Right atrium auricular region (tissue), 2 donors: ENCODE measurements around the gene PLA2G2C. TPM values are rescaled to one million over a fixed set of nuclear protein-coding genes. Genes with fewer than 3 reads are reported as not detected.
A peak's percentile ranks its signal among the peaks of the same experiment; 100 is the strongest.

Source experiments
- DNase-seq: peaks from one replicate; pipeline ENCODE4 v3.0.0-alpha.2; 2019; ENCODE audit warnings: low spot score
- H3K27ac ChIP-seq, 2 donors: fragments of 200-600 bp; sonication (generic); 1 replicate in 1 of 2; 2 replicates in 1 of 2; pipeline ENCODE4 v1.5.1; 2016 to 2019
- H3K27me3 ChIP-seq, 2 donors: fragments of 200-600 bp; sonication (generic); one replicate each; pipeline versions ENCODE4 v1.5.1 to v1.6.0; 2017 to 2019
- H3K36me3 ChIP-seq: fragments of 200-600 bp; sonication (generic); one replicate; pipeline ENCODE4 v1.5.1; 2016
- H3K4me1 ChIP-seq, 2 donors: fragments of 200-600 bp; sonication (generic); one replicate each; pipeline versions ENCODE4 v1.5.1 to v1.6.0; 2017 to 2019
- H3K4me3 ChIP-seq, 2 donors: fragments of 200-600 bp; sonication (generic); 1 replicate in 1 of 2; 2 replicates in 1 of 2; pipeline ENCODE4 v1.5.1; 2017 to 2019; ENCODE audit warnings: mild to moderate bottlenecking in 1 of 2, moderate library complexity in 1 of 2
- H3K9me3 ChIP-seq, 2 donors: fragments of 200-600 bp; sonication (generic); one replicate each; pipeline ENCODE4 v1.5.1; 2019
- CTCF ChIP-seq, 2 donors: fragments of 200-600 bp; sonication (generic); IDR thresholded peaks; one replicate each; pipeline ENCODE4 v1.5.1; 2019; ENCODE audit warnings: antibody characterized with exemption in 2 of 2
- total RNA-seq, 2 donors: library from RNA; depleted of rRNA; stranded (reverse); fragments of >200 nt; gene quantifications; one replicate each; pipeline ENCODE4 v1.1.0, GENCODE V29; 2016

PLA2G2C gene
- total RNA-seq, 2 donors from 2014 or later = not detected

DNA sequence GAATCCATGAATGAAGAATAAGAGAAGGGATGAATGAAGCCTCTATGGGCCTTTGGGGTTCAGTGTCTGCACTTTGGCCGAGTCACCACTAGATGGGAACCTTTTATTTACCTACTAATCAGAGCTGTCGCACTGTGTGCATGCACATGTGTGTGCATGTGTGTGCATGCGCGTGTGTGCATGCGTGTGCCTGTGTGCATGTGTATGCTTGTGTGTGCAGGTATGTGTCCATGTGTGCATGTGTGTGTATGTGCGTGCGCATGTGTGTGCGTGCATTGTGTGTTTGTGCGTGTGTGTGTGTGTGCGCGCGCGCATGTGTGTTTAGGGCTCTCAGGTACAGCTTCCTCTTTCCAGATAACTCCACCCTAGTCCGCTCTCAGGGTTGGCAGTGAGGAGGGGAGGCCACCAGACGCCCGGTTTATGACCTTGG is 20.8 kb downstream of the PLA2G2C start:
- Histone ChIP-seq H3K27ac (no peak overlapping the region), H3K27me3 (no peaks in the 10 kb centered on the region), H3K4me3 (no peak overlapping the region), H3K9me3 (peaks cover 0 to 10% of the 10 kb centered on the region in 2 donors), H3K36me3 (no peaks in the 10 kb centered on the region), H3K4me1 (peaks cover 0 to 25% of the 10 kb centered on the region in 2 donors)
- TF ChIP-seq CTCF (IDR thresholded peaks at IDR 0.05) = peak in 1 of 2 donors; percentile 39
- no peak for DNase-seq

GRCh38 chr1:20164694-20165202 is 21.6 kb downstream of the PLA2G2C start:
- H3K4me1 ChIP-seq = peaks cover 0 to 25% of the 10 kb centered on the region in 2 donors
- DNase-seq = peak; percentile 70
- no peaks in the 10 kb centered on the region for H3K27me3 ChIP-seq
- H3K36me3 ChIP-seq = no peaks in the 10 kb centered on the region
- TF ChIP-seq CTCF (IDR thresholded peaks at IDR 0.05) = peak in 1 of 2 donors; percentile 28
- H3K9me3 ChIP-seq = peaks cover 0 to 18% of the 10 kb centered on the region in 2 donors
- H3K27ac ChIP-seq = peak overlapping the region in 1 of 2 donors; percentile 58
- no peak overlapping the region for H3K4me3 ChIP-seq

DNA sequence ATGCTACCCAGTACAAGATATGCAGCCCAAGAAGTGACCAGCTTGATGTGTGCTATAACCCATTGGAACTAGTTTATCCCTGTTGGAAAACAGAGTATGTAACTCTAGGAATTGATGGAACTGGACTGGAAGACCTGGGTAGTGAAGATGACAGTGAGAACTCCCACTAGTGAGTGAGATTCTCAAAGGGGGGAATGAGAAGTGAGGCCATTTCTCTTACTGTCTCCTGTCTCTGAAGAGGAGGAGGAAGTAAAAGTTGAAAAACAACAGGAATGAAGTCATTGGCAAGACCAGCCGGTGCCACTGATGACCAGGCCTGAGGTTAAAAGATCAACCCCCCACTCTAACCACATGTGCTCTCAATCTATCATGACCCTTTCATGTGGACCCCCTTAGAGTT is 26.3 kb downstream of the PLA2G2C start:
- Histone ChIP-seq H3K36me3 (no peaks in the 10 kb centered on the region), H3K27me3 (no peaks in the 10 kb centered on the region), H3K9me3 (peaks cover 0 to 26% of the 10 kb centered on the region in 2 donors), H3K4me1 (peaks cover 0 to 11% of the 10 kb centered on the region in 2 donors), H3K27ac (no peak overlapping the region), H3K4me3 (no peak overlapping the region)
- TF ChIP-seq CTCF (IDR thresholded peaks at IDR 0.05) = no peak
- DNase-seq = no peak

GRCh38 chr1:20158358-20159070 is 27.8 kb downstream of the PLA2G2C start:
- DNase-seq = no peak
- Histone ChIP-seq H3K4me3 (no peak overlapping the region), H3K27me3 (no peaks in the 10 kb centered on the region), H3K4me1 (no peaks in the 10 kb centered on the region), H3K36me3 (no peaks in the 10 kb centered on the region), H3K27ac (no peak overlapping the region), H3K9me3 (peaks cover 0 to 26% of the 10 kb centered on the region in 2 donors)
- no peak for TF ChIP-seq CTCF (IDR thresholded peaks at IDR 0.05)

DNA sequence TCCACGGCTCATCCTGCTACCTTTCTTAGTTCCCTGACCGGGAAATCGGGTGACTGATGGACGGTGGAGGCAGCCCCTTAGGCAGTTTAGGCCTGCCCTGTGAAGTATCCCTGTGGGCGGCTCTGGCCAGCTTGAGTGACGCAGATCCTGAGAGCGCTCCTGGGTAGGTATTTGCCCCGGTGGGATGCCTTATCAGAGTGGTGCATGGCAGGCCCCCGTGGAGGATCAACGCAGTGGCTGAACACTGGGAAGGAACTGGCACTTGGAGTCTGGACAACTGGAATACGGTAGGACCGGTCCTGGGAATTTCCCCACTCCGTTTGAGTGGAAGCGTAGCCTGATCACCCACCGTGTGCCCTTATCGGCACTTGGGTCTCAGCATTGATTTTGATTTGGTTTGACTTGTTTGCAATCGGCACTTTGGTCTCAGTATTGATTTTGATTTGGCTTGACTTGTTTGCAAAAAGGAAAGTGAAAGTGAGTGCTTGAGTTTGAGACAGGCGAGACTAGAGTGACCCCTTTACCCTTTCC is 32.0 kb downstream of the PLA2G2C start:
- DNase-seq = no peak
- no peak for TF ChIP-seq CTCF (IDR thresholded peaks at IDR 0.05)
- H3K27ac ChIP-seq = no peak overlapping the region

More for the DNA sequence above, 32.0 kb downstream of the PLA2G2C start:
- peaks cover 0 to 16% of the 10 kb centered on the region in 2 donors for H3K4me1 ChIP-seq
- peaks cover 0 to 4% of the 10 kb centered on the region in 2 donors for H3K9me3 ChIP-seq
- no peaks in the 10 kb centered on the region for H3K27me3 ChIP-seq
- no peaks in the 10 kb centered on the region for H3K36me3 ChIP-seq
- peak overlapping the region in 1 of 2 donors; percentile 11 for H3K4me3 ChIP-seq
